K562 (cell line): ENCODE results near the gene CD37.

Experiments
- POLR2AphosphoS5 ChIP-seq: IDR thresholded peaks from 2 replicates; pipeline ENCODE4 v1.6.1; 2011; ENCODE audit warnings: mild to moderate bottlenecking, low read depth, low read length, moderate library complexity; ENCODE audit not compliant: control insufficient read depth, insufficient read depth
- TEAD1 ChIP-seq, 2 experiments: fragments of 450-650 bp in 1 of 2; sonication (generic) in 1 of 2; formaldehyde crosslinking; IDR thresholded peaks; 2 replicates each; pipeline versions ENCODE4 v1.4.0 to v1.8.0; 2020 to 2022; ENCODE audit warnings: mild to moderate bottlenecking in 2 of 2, missing genetic modification reagents in 1 of 2
- TF ChIP-seq, protein P1 (sequence below), 3 experiments: IDR thresholded peaks in 2 of 3; conservative IDR thresholded peaks in 1 of 3; 2 replicates each; pipeline ENCODE4 v1.5.1; 2011 to 2012; ENCODE audit warnings: low read length in 3 of 3, mild to moderate bottlenecking in 3 of 3, control low read depth in 2 of 3, improper control_type of control experiment in 1 of 3, inconsistent platforms in 1 of 3, low read depth in 1 of 3, mixed read lengths in 1 of 3, moderate library complexity in 1 of 3; ENCODE audit not compliant: insufficient read depth in 2 of 3

- TF ChIP-seq TEAD1 (CRISPR knock-in tag; IDR thresholded peaks at IDR 0.05) (no peak), POLR2AphosphoS5 (no peak)
- TF ChIP-seq, protein P1, sequence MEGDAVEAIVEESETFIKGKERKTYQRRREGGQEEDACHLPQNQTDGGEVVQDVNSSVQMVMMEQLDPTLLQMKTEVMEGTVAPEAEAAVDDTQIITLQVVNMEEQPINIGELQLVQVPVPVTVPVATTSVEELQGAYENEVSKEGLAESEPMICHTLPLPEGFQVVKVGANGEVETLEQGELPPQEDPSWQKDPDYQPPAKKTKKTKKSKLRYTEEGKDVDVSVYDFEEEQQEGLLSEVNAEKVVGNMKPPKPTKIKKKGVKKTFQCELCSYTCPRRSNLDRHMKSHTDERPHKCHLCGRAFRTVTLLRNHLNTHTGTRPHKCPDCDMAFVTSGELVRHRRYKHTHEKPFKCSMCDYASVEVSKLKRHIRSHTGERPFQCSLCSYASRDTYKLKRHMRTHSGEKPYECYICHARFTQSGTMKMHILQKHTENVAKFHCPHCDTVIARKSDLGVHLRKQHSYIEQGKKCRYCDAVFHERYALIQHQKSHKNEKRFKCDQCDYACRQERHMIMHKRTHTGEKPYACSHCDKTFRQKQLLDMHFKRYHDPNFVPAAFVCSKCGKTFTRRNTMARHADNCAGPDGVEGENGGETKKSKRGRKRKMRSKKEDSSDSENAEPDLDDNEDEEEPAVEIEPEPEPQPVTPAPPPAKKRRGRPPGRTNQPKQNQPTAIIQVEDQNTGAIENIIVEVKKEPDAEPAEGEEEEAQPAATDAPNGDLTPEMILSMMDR (IDR thresholded peaks at IDR 0.05 in 2 of 3, conservative IDR thresholded peaks at IDR 0.05 in 1 of 3; ENCODE audit: insufficient read depth in 2 of 3, low read depth in 1 of 3, low read length in 3 of 3) = no peak
These were observed 2.9 kb downstream of the CD37 start for GRCh38 chr19:49338023-49338677.
